Measurements from ENCODE around the gene PRIMPOL.

The PRIMPOL gene

DNA sequence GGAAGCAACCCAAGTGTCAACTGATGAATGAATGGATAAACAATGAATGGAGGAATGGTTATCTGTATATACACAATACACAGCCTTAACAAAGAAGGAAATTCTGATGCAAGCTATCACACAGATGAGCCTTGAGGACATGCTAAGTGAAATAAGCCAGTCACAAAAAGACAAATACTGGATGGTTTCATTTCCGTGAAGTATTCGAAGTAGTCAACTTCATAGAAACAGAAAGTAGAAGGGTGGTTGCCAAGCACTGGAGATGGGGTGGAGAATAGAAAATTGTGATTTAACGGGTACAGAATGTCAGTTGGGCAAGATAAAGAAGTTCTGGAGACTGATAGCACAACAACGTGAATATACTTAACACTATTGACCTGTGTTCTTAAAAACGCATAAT is 56.2 kb downstream of the PRIMPOL start:
- Histone ChIP-seq H3K27me3 (ENCODE audit: control insufficient read depth in 1 of 2, insufficient read depth in 1 of 2, low read length in 2 of 2) (no peaks in the 10 kb centered on the region), H3K18ac (ENCODE audit: low read depth in 1 of 2, low read length in 2 of 2) (no peak overlapping the region), H4K91ac (ENCODE audit: low read length) (no peak overlapping the region), H2AK5ac (ENCODE audit: low read length, severe bottlenecking) (no peak overlapping the region), H4K8ac (ENCODE audit: low read length) (no peak overlapping the region), H3K36me3 (ENCODE audit: control insufficient read depth in 1 of 2, insufficient read depth in 2 of 2, low read depth in 1 of 2, low read length in 2 of 2) (peaks cover 2 to 5% of the 10 kb centered on the region in 2 experiments), H3K4me1 (ENCODE audit: control insufficient read depth, insufficient read depth, low read depth, low read length) (peaks cover 3% of the 10 kb centered on the region), H3K79me1 (replicated peaks; ENCODE audit: low read length, poor library complexity, severe bottlenecking) (peaks cover 6% of the 10 kb centered on the region), H2BK5ac (ENCODE audit: low read depth, low read length, poor library complexity, severe bottlenecking) (no peak overlapping the region), H3K4ac (ENCODE audit: low read depth in 1 of 2, low read length in 2 of 2) (no peak overlapping the region), H2BK120ac (ENCODE audit: low read depth, low read length) (no peak overlapping the region), H3K9me3 (ENCODE audit: control insufficient read depth, low read length) (no peaks in the 10 kb centered on the region), H3K4me2 (ENCODE audit: low read length, poor library complexity, severe bottlenecking) (no peak overlapping the region), H3K27ac (ENCODE audit: low read length, poor library complexity, severe bottlenecking) (no peak overlapping the region), H2AFZ (ENCODE audit: low read depth, low read length) (no peak overlapping the region), H3K4me3 (ENCODE audit: insufficient read depth in 1 of 2, low read depth in 1 of 2, low read length in 2 of 2) (no peak overlapping the region), H3K23ac (ENCODE audit: low read length in 2 of 2) (no peak overlapping the region), H2BK15ac (ENCODE audit: low read depth, poor library complexity, severe bottlenecking) (no peak overlapping the region), H2BK12ac (ENCODE audit: low read length in 2 of 2) (no peak overlapping the region), H3K14ac (ENCODE audit: low read length in 2 of 2) (no peak overlapping the region), H3K9ac (ENCODE audit: low read length) (no peak overlapping the region)
- WGBS = 100% methylated on average over 3 of the region's 5 CpGs
- no peak for DNase-seq

DNA sequence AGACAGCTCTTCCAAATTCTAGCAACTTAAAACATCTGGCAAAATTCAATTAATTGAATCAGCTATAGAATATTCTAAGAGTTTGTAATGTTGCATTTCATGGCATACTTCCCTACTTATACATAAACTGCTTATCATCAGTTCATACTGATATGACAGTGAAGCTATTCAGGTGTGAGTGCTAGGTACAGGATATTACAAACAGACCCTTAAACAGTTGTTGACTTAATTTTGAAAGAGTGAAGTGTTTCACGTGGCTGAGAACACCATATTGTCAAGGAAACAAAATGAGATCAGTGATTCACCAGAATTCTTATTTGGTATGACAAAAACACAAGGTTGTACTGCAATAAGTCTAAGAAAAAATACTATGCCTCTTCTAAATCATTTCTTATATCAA is 56.9 kb downstream of the PRIMPOL start:
- no peak for DNase-seq
- Histone ChIP-seq H3K4me1 (ENCODE audit: control insufficient read depth, insufficient read depth, low read depth, low read length) (peaks cover 3% of the 10 kb centered on the region), H3K4ac (ENCODE audit: low read depth in 1 of 2, low read length in 2 of 2) (no peak overlapping the region), H4K91ac (ENCODE audit: low read length) (no peak overlapping the region), H3K36me3 (ENCODE audit: control insufficient read depth in 1 of 2, insufficient read depth in 2 of 2, low read depth in 1 of 2, low read length in 2 of 2) (peaks cover 2 to 5% of the 10 kb centered on the region in 2 experiments), H3K9me3 (ENCODE audit: control insufficient read depth, low read length) (no peaks in the 10 kb centered on the region), H4K8ac (ENCODE audit: low read length) (no peak overlapping the region), H2BK120ac (ENCODE audit: low read depth, low read length) (no peak overlapping the region), H3K4me3 (ENCODE audit: insufficient read depth in 1 of 2, low read depth in 1 of 2, low read length in 2 of 2) (no peak overlapping the region), H3K27ac (ENCODE audit: low read length, poor library complexity, severe bottlenecking) (no peak overlapping the region), H2AFZ (ENCODE audit: low read depth, low read length) (no peak overlapping the region), H2BK15ac (ENCODE audit: low read depth, poor library complexity, severe bottlenecking) (no peak overlapping the region), H2AK5ac (ENCODE audit: low read length, severe bottlenecking) (no peak overlapping the region), H3K79me1 (replicated peaks; ENCODE audit: low read length, poor library complexity, severe bottlenecking) (peaks cover 6% of the 10 kb centered on the region), H3K14ac (ENCODE audit: low read length in 2 of 2) (no peak overlapping the region), H2BK5ac (ENCODE audit: low read depth, low read length, poor library complexity, severe bottlenecking) (no peak overlapping the region), H3K27me3 (ENCODE audit: control insufficient read depth in 1 of 2, insufficient read depth in 1 of 2, low read length in 2 of 2) (no peaks in the 10 kb centered on the region), H3K23ac (ENCODE audit: low read length in 2 of 2) (no peak overlapping the region), H3K9ac (ENCODE audit: low read length) (no peak overlapping the region), H3K4me2 (ENCODE audit: low read length, poor library complexity, severe bottlenecking) (no peak overlapping the region), H2BK12ac (ENCODE audit: low read length in 2 of 2) (no peak overlapping the region), H3K18ac (ENCODE audit: low read depth in 1 of 2, low read length in 2 of 2) (no peak overlapping the region)
- WGBS = no CpG with 5 or more reads among the region's 1 CpG

DNA sequence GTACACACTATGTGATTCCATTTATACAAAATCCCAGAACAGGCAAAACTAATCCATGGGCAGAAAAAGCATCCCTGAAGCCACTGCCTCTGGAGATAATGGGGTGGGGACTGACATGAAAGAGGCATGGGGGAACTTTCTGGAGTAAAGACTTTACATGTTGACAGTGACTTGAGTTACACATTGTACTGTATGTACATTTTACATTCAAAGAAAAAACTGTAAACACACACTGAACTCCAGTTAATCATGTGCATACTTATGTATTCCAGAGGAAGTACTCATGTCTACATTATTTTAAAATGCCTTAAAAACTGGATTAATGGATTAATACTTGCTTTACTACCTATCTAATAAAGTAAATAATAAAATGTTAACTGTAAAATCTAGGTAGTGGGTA is 62.8 kb downstream of the PRIMPOL start:
- Histone ChIP-seq H4K8ac (ENCODE audit: low read length) (no peak overlapping the region), H3K27ac (ENCODE audit: low read length, poor library complexity, severe bottlenecking) (no peak overlapping the region), H2BK15ac (ENCODE audit: low read depth, poor library complexity, severe bottlenecking) (no peak overlapping the region), H4K91ac (ENCODE audit: low read length) (no peak overlapping the region), H3K23ac (ENCODE audit: low read length in 2 of 2) (no peak overlapping the region), H2BK5ac (ENCODE audit: low read depth, low read length, poor library complexity, severe bottlenecking) (no peak overlapping the region), H3K9ac (ENCODE audit: low read length) (no peak overlapping the region), H3K79me1 (replicated peaks; ENCODE audit: low read length, poor library complexity, severe bottlenecking) (peaks cover 10% of the 10 kb centered on the region), H3K4me2 (ENCODE audit: low read length, poor library complexity, severe bottlenecking) (no peak overlapping the region), H3K9me3 (ENCODE audit: control insufficient read depth, low read length) (no peaks in the 10 kb centered on the region), H3K4me3 (ENCODE audit: insufficient read depth in 1 of 2, low read depth in 1 of 2, low read length in 2 of 2) (no peak overlapping the region), H3K4ac (ENCODE audit: low read depth in 1 of 2, low read length in 2 of 2) (no peak overlapping the region), H2AFZ (ENCODE audit: low read depth, low read length) (no peak overlapping the region), H3K4me1 (ENCODE audit: control insufficient read depth, insufficient read depth, low read depth, low read length) (peaks cover 1% of the 10 kb centered on the region), H3K14ac (ENCODE audit: low read length in 2 of 2) (no peak overlapping the region), H2AK5ac (ENCODE audit: low read length, severe bottlenecking) (peak overlapping the region; percentile 36), H2BK120ac (ENCODE audit: low read depth, low read length) (no peak overlapping the region), H3K18ac (ENCODE audit: low read depth in 1 of 2, low read length in 2 of 2) (no peak overlapping the region), H3K36me3 (ENCODE audit: control insufficient read depth in 1 of 2, insufficient read depth in 2 of 2, low read depth in 1 of 2, low read length in 2 of 2) (peaks cover 0 to 2% of the 10 kb centered on the region in 2 experiments), H2BK12ac (ENCODE audit: low read length in 2 of 2) (no peak overlapping the region), H3K27me3 (ENCODE audit: control insufficient read depth in 1 of 2, insufficient read depth in 1 of 2, low read length in 2 of 2) (no peaks in the 10 kb centered on the region)
- DNase-seq = no peak

DNA sequence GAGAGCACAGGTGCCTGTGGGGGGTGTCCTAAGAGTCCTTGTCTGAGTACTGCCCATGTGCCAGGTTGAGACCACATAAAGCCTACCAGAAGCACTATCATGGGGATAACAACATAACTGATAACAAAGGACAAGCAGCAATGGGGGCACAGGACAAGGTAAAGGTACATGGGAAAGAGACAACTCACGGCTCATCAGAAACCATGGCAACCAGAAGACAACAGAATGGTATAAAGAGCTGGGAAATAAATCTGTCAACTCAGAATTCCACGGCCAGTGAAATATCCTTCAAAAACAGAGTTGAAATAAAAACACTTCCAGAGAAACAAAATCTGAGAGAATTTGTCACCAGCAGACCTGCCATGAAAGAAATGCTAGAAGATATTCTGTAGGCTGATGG is 64.3 kb downstream of the PRIMPOL start:
- Histone ChIP-seq H2BK15ac (ENCODE audit: low read depth, poor library complexity, severe bottlenecking) (no peak overlapping the region), H2AFZ (ENCODE audit: low read depth, low read length) (no peak overlapping the region), H2BK120ac (ENCODE audit: low read depth, low read length) (no peak overlapping the region), H2BK5ac (ENCODE audit: low read depth, low read length, poor library complexity, severe bottlenecking) (no peak overlapping the region), H3K4ac (ENCODE audit: low read depth in 1 of 2, low read length in 2 of 2) (no peak overlapping the region), H3K27me3 (ENCODE audit: control insufficient read depth in 1 of 2, insufficient read depth in 1 of 2, low read length in 2 of 2) (no peaks in the 10 kb centered on the region), H3K4me3 (ENCODE audit: insufficient read depth in 1 of 2, low read depth in 1 of 2, low read length in 2 of 2) (no peak overlapping the region), H3K23ac (ENCODE audit: low read length in 2 of 2) (no peak overlapping the region), H3K36me3 (ENCODE audit: control insufficient read depth in 1 of 2, insufficient read depth in 2 of 2, low read depth in 1 of 2, low read length in 2 of 2) (peaks cover 0 to 8% of the 10 kb centered on the region in 2 experiments), H4K91ac (ENCODE audit: low read length) (no peak overlapping the region), H3K14ac (ENCODE audit: low read length in 2 of 2) (no peak overlapping the region), H2BK12ac (ENCODE audit: low read length in 2 of 2) (no peak overlapping the region), H3K18ac (ENCODE audit: low read depth in 1 of 2, low read length in 2 of 2) (no peak overlapping the region), H4K8ac (ENCODE audit: low read length) (no peak overlapping the region), H3K9ac (ENCODE audit: low read length) (no peak overlapping the region), H3K79me1 (replicated peaks; ENCODE audit: low read length, poor library complexity, severe bottlenecking) (peaks cover 17% of the 10 kb centered on the region), H2AK5ac (ENCODE audit: low read length, severe bottlenecking) (peak overlapping the region; percentile 96), H3K4me2 (ENCODE audit: low read length, poor library complexity, severe bottlenecking) (no peak overlapping the region), H3K27ac (ENCODE audit: low read length, poor library complexity, severe bottlenecking) (no peak overlapping the region), H3K9me3 (ENCODE audit: control insufficient read depth, low read length) (no peaks in the 10 kb centered on the region), H3K4me1 (ENCODE audit: control insufficient read depth, insufficient read depth, low read depth, low read length) (no peaks in the 10 kb centered on the region)
- WGBS = 100% methylated on average over 1 of the region's 2 CpGs
- no peak for DNase-seq

Measured in mesenchymal stem cell (in vitro differentiated cells and primary cell).